HG03060 (cell line): ENCODE measurements around the gene SELENOI.
"Not testable (repeated sequence)": the region's sequence is repeated elsewhere in the genome, so short reads cannot be mapped to it uniquely, and the experiment has no call there.

Experiments
- ATAC-seq: cut with Tn5 transposase; IDR thresholded peaks from one replicate; pipeline ENCODE4 v1.9.1; 2021; ENCODE audit warnings: low read depth, moderate number of reproducible peaks; ENCODE audit not compliant: unreplicated experiment

The SELENOI gene

GRCh38 chr2:26325851-26326250 is 20.1 kb upstream of the SELENOI start:
- no peak for ATAC-seq

- no peak for ATAC-seq
Measured at GRCh38 chr2:26326514-26326913, 19.4 kb upstream of the SELENOI start.

GRCh38 chr2:26327291-26328272 is 18.4 kb upstream of the SELENOI start:
- no peak for ATAC-seq

- ATAC-seq, result not testable (repeated sequence)
Measured at GRCh38 chr2:26329083-26329482, 16.9 kb upstream of the SELENOI start.

GRCh38 chr2:26330114-26330549 is 15.8 kb upstream of the SELENOI start:
- ATAC-seq, result no peak

- ATAC-seq, result no peak
Measured at GRCh38 chr2:26330604-26331003, 15.3 kb upstream of the SELENOI start.

- ATAC-seq, result not testable (repeated sequence)
Measured at GRCh38 chr2:26331321-26331720, 14.6 kb upstream of the SELENOI start.

GRCh38 chr2:26333293-26333692 is 12.7 kb upstream of the SELENOI start:
- no peak for ATAC-seq

GRCh38 chr2:26335231-26335630 is 10.7 kb upstream of the SELENOI start:
- no peak for ATAC-seq

- no peak for ATAC-seq
Measured at GRCh38 chr2:26336719-26337118, 9.2 kb upstream of the SELENOI start.

- ATAC-seq, result no peak
Measured at GRCh38 chr2:26337298-26337697, 8.6 kb upstream of the SELENOI start.

GRCh38 chr2:26340831-26341230 is 5.1 kb upstream of the SELENOI start:
- no peak for ATAC-seq

GRCh38 chr2:26344581-26345282 is 1.2 kb upstream of the SELENOI start:
- ATAC-seq, result no peak

GRCh38 chr2:26345283-26345544 is 729 bp upstream of the SELENOI start:
- no peak for ATAC-seq

GRCh38 chr2:26346454-26347053 is 611 bp downstream of the SELENOI start, which contains the start of gene ADGRF3:
TSS of gene ADGRF3 (minus strand) at chr2:26346789. CDS start at chr2:26346234, 555 bp downstream.
- no peak for ATAC-seq

- no peak for ATAC-seq
Measured at GRCh38 chr2:26347286-26347865, 1.4 kb downstream of the SELENOI start.

GRCh38 chr2:26349690-26350089 is 3.7 kb downstream of the SELENOI start:
- no peak for ATAC-seq

- ATAC-seq, result no peak
Measured at GRCh38 chr2:26351375-26352090, 5.6 kb downstream of the SELENOI start.

GRCh38 chr2:26352892-26353291 is 6.9 kb downstream of the SELENOI start:
- no peak for ATAC-seq

GRCh38 chr2:26354469-26354868 is 8.5 kb downstream of the SELENOI start:
- not testable (repeated sequence) for ATAC-seq
